Smooth muscle cell (in vitro differentiated cells): ENCODE data around the gene CAPN11. TPM values are rescaled to one million over a fixed set of nuclear protein-coding genes. Genes with fewer than 3 reads are reported as not detected.

Source experiments
- DNase-seq: peaks from one replicate; lab custom pipeline; 2025; ENCODE audit not compliant: unreplicated experiment; lab: John Stamatoyannopoulos, UW
- H2AFZ ChIP-seq: fragments of 200-600 bp; sonication (generic); 2 replicates; pipeline ENCODE4 v1.6.0; 2016; ENCODE audit warnings: antibody characterized with exemption, low read depth, mild to moderate bottlenecking
- H3F3A ChIP-seq: fragments of 200-600 bp; sonication (generic); 2 replicates; pipeline ENCODE4 v1.6.0; 2017; ENCODE audit warnings: antibody characterized with exemption, low read depth
- H3K27ac ChIP-seq: fragments of 200-600 bp; sonication (generic); 2 replicates; pipeline ENCODE4 v1.5.1; 2016; ENCODE audit warnings: low read depth, mild to moderate bottlenecking
- H3K27me3 ChIP-seq: fragments of 200-600 bp; sonication (generic); 2 replicates; pipeline ENCODE4 v1.6.1; 2016; ENCODE audit warnings: low read depth, mild to moderate bottlenecking
- H3K36me3 ChIP-seq: fragments of 200-600 bp; sonication (generic); 2 replicates; pipeline ENCODE4 v1.5.1; 2016; ENCODE audit warnings: low read depth
- H3K4me1 ChIP-seq: fragments of 200-600 bp; sonication (generic); 2 replicates; pipeline ENCODE4 v1.5.1; 2016; ENCODE audit warnings: low read depth
- H3K4me2 ChIP-seq: fragments of 200-600 bp; sonication (generic); 2 replicates; pipeline ENCODE4 v1.6.0; 2016; ENCODE audit warnings: mild to moderate bottlenecking
- H3K4me3 ChIP-seq: fragments of 200-600 bp; sonication (generic); 2 replicates; pipeline ENCODE4 v1.5.1; 2016; ENCODE audit warnings: mild to moderate bottlenecking
- H3K79me2 ChIP-seq: fragments of 200-600 bp; sonication (generic); 2 replicates; pipeline ENCODE4 v1.6.0; 2016; ENCODE audit warnings: low read depth, mild to moderate bottlenecking
- H3K9ac ChIP-seq: fragments of 200-600 bp; sonication (generic); 2 replicates; pipeline ENCODE4 v1.6.0; 2016; ENCODE audit warnings: low read depth
- H3K9me3 ChIP-seq: fragments of 200-600 bp; sonication (generic); replicated peaks from 2 replicates; pipeline ENCODE4 v1.5.1; 2016; ENCODE audit warnings: low read depth
- H4K20me1 ChIP-seq: fragments of 200-600 bp; sonication (generic); 2 replicates; pipeline ENCODE4 v1.6.0; 2016; ENCODE audit warnings: low read depth
- WGBS: methylation state at CpG from one replicate; pipeline ENCODE4 v1.1.7; 2016; ENCODE audit warnings: low lambda C conversion rate; 5-methylcytosine and 5-hydroxymethylcytosine counted together
- polyA plus RNA-seq: library from polyadenylated mRNA; unstranded; fragments of >200 nt; fragmentation: Nextera tagmentation; extraction: Ambion mirVana; gene quantifications from 2 replicates; pipeline ENCODE4 v1.2.1, GENCODE V29; 2016
- total RNA-seq: library from RNA; depleted of rRNA; stranded (reverse); fragments of >200 nt; gene quantifications from 2 replicates; pipeline ENCODE4 v1.2.3, GENCODE V29; 2014
- TF ChIP-seq, protein P1 (sequence below): fragments of 200-600 bp; sonication (generic); IDR thresholded peaks from 2 replicates; pipeline ENCODE4 v1.5.1; 2017; ENCODE audit warnings: borderline replicate concordance, mild to moderate bottlenecking, antibody characterized with exemption; ENCODE audit not compliant: insufficient read depth, poor library complexity, severe bottlenecking

The CAPN11 gene
- total and polyA plus RNA-seq, 2 experiments from 2014 or later = 0.31 TPM; not detected in 1

DNA sequence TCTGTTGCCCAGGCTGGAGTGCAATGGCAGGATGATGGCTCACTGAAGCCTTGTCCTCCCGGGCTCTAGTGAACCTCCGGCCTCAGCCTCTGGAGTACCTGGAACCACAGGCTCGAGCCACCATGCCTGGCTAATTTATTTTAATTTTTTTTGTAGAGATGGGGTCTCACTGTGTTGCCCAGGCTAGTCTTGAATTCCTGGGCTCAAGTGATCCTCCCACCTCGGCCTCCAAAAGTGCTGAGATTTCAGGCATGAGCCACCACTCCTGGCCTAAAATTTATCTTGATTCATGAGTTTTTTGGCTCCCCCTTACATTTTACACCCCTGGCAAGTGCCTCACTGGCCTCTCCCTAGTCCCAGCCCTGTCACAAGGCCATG, 62.3 kb downstream of the CAPN11 start:
- no peak overlapping the region for H3K4me2 ChIP-seq

DNA sequence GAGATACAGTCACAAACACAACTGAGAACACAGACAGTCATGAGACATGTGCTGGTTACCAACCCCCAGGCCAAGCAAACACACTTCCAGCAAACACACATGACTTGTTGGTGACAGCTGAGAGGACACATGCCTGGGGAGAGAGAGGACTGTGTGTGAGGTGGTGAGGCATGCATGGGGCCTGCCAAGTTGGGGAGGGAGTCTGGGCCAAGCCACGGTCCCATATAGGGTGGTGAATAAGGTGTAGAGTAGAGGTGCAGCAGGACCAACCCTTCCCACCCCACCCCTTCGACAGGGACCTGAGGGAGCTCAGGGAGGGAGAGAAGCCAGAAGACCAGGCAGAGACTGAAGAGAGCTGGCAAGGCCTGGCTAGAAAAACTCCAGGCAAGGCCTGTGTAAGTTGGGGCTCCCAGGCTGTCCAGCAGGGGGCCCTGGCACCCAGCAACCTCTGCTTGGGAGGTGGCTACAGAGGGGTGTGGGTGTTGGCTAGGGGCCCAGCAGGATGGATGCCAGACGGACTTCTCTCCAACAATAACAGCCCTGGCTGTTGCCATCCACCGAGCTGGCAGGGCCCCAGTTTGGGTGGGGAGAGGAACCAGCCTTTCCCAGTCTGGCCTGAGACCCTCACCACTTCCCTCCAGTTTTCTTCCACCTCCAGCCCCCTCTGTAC, 62.8 kb downstream of the CAPN11 start:
- no peaks in the 10 kb centered on the region for H3K36me3 ChIP-seq
- H3K4me2 ChIP-seq = no peak overlapping the region
- 35% methylated on average over 4 of the region's 4 CpGs for WGBS
- no peak overlapping the region for H3K27ac ChIP-seq
- H3K27me3 ChIP-seq = no peaks in the 10 kb centered on the region
- no peaks in the 10 kb centered on the region for H3K79me2 ChIP-seq
- DNase-seq = peak; percentile 23
- no peak overlapping the region for H2AFZ ChIP-seq
- no peak overlapping the region for H3K4me3 ChIP-seq
- H3K9me3 ChIP-seq = no peaks in the 10 kb centered on the region
- TF ChIP-seq, protein P1, sequence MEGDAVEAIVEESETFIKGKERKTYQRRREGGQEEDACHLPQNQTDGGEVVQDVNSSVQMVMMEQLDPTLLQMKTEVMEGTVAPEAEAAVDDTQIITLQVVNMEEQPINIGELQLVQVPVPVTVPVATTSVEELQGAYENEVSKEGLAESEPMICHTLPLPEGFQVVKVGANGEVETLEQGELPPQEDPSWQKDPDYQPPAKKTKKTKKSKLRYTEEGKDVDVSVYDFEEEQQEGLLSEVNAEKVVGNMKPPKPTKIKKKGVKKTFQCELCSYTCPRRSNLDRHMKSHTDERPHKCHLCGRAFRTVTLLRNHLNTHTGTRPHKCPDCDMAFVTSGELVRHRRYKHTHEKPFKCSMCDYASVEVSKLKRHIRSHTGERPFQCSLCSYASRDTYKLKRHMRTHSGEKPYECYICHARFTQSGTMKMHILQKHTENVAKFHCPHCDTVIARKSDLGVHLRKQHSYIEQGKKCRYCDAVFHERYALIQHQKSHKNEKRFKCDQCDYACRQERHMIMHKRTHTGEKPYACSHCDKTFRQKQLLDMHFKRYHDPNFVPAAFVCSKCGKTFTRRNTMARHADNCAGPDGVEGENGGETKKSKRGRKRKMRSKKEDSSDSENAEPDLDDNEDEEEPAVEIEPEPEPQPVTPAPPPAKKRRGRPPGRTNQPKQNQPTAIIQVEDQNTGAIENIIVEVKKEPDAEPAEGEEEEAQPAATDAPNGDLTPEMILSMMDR = peak; percentile 56
- no peaks in the 10 kb centered on the region for H4K20me1 ChIP-seq
- H3K9ac ChIP-seq = no peak overlapping the region
- H3F3A ChIP-seq = peaks cover 9% of the 10 kb centered on the region
- peaks cover 54% of the 10 kb centered on the region for H3K4me1 ChIP-seq

More for the DNA sequence above, 62.3 kb downstream of the CAPN11 start:
- WGBS = 98% methylated on average over 4 of the region's 4 CpGs
- no peak overlapping the region for H3K9ac ChIP-seq
- H3K4me3 ChIP-seq = no peak overlapping the region
- H4K20me1 ChIP-seq = no peaks in the 10 kb centered on the region
- H2AFZ ChIP-seq = no peak overlapping the region
- peaks cover 49% of the 10 kb centered on the region for H3K4me1 ChIP-seq
- no peaks in the 10 kb centered on the region for H3K36me3 ChIP-seq
- DNase-seq = no peak
- H3F3A ChIP-seq = peaks cover 9% of the 10 kb centered on the region
- TF ChIP-seq, protein P1 = no peak
- H3K9me3 ChIP-seq = no peaks in the 10 kb centered on the region
- no peaks in the 10 kb centered on the region for H3K79me2 ChIP-seq
- H3K27ac ChIP-seq = no peak overlapping the region
- no peaks in the 10 kb centered on the region for H3K27me3 ChIP-seq

DNA sequence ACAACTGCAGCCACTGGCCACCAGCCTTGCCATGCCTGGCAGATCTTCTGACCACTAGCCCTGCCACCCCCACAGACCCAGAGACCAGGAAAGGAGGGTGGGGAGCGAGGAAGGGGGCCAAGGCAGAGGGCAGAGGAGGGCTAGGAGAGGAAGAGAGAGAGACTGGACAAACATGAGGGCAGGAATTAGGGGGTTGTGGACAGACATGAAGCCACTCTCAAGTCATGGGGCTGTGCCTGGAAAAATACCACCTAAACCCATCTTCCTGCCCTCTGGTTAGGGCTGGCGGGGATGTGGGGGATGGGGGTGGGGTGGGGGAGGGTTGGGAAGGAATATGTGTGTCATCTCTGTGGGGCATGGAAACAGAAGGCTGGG, 63.3 kb downstream of the CAPN11 start:
- Histone ChIP-seq H3K4me3 (no peak overlapping the region), H3K27ac (no peak overlapping the region), H3K9ac (no peak overlapping the region), H3K4me1 (peaks cover 54% of the 10 kb centered on the region), H3K4me2 (no peak overlapping the region), H2AFZ (no peak overlapping the region), H3F3A (peaks cover 9% of the 10 kb centered on the region), H4K20me1 (no peaks in the 10 kb centered on the region), H3K36me3 (no peaks in the 10 kb centered on the region), H3K79me2 (no peaks in the 10 kb centered on the region), H3K27me3 (no peaks in the 10 kb centered on the region), H3K9me3 (no peaks in the 10 kb centered on the region)
- DNase-seq = no peak
- WGBS = 83% methylated on average over 2 of the region's 2 CpGs
- TF ChIP-seq, protein P1 = no peak
